H1 (cell line): Measurements from ENCODE around the gene RGS6. TPM values are rescaled to one million over a fixed set of nuclear protein-coding genes. Genes with fewer than 3 reads are reported as not detected.

Experiments used
- CHD7 ChIP-seq: fragments of 300-600 bp; sonication (generic); IDR thresholded peaks from 2 replicates; pipeline ENCODE4 v1.7.1; 2012; ENCODE audit warnings: low read length, moderate library complexity, mild to moderate bottlenecking, inconsistent platforms; ENCODE audit not compliant: insufficient replicate concordance
- HDAC6 ChIP-seq: IDR thresholded peaks from one replicate; pipeline ENCODE4 v1.7.1; 2012; ENCODE audit warnings: low read depth, mild to moderate bottlenecking, inconsistent platforms, low read length, moderate library complexity
- RNF2 ChIP-seq: fragments of 200-900, 300-1000 bp; sonication (generic); IDR thresholded peaks from 2 replicates; pipeline ENCODE4 v1.7.1; 2016; ENCODE audit warnings: borderline replicate concordance, low read depth, mild to moderate bottlenecking, antibody characterized with exemption, low read length; ENCODE audit not compliant: poor library complexity, severe bottlenecking; ENCODE audit errors: missing control alignments
- TCF12 ChIP-seq: IDR thresholded peaks from 2 replicates; pipeline ENCODE4 v1.6.1; 2011; ENCODE audit warnings: low read depth, mild to moderate bottlenecking, low read length
- YY1 ChIP-seq: IDR thresholded peaks from 2 replicates; pipeline ENCODE4 v1.6.1; 2011; ENCODE audit warnings: low read depth, mild to moderate bottlenecking, low read length
- polyA plus RNA-seq, 7 experiments: library from polyadenylated mRNA; depleted of rRNA in 3 of 7; stranded (reverse) in 5 of 7; unstranded in 2 of 7; fragments of >200 nt in 5 of 7; fragments of 200-250 nt in 2 of 7; gene quantifications; 1 replicate in 5 of 7; 2 replicates in 1 of 7; 4 replicates in 1 of 7; pipeline versions ENCODE4 v1.2.1 to v1.2.3, GENCODE V29; 2011 to 2013; ENCODE audit warnings: missing spikeins in 2 of 7, mixed read lengths in 2 of 7
- total RNA-seq: library from RNA; stranded (reverse); fragmentation: NEBNext Ultra II Directional; extraction: Animal tissue kit (Norgen Biotek cat#: 25700); gene quantifications from 2 replicates; pipeline ENCODE4 v1.2.1, GENCODE V29; 2021

RGS6 gene
- total and polyA plus RNA-seq, 2 of the 8 experiments (the other 6 are each of a cell fraction or from before 2014, with no cell fraction given) = 0.26 to 1.1 TPM

GRCh38 chr14:72401101-72401625, 468.9 kb downstream of the RGS6 start (continued):
- TF ChIP-seq CHD7 (no peak), TCF12 (no peak), RNF2 (no peak), HDAC6 (no peak), YY1 (no peak)
